ENCODE measurements around the gene DBP.

DBP gene

GRCh38 chr19:48627201-48627864 is 9.8 kb downstream of the DBP start:
- DNase-seq (ENCODE audit: low read depth): no peak

GRCh38 chr19:48625891-48626327 is 11.3 kb downstream of the DBP start:
- DNase-seq (ENCODE audit: low read depth): no peak

- DNase-seq (ENCODE audit: low read depth): no peak
These were observed 12.1 kb downstream of the DBP start for GRCh38 chr19:48624791-48625723.

GRCh38 chr19:48624067-48624594 is 13.0 kb downstream of the DBP start:
- peak; percentile 96 for DNase-seq (ENCODE audit: low read depth)

- DNase-seq (ENCODE audit: low read depth): no peak
These were observed 13.6 kb downstream of the DBP start for GRCh38 chr19:48623556-48624066.

- DNase-seq (ENCODE audit: low read depth): no peak
These were observed 17.2 kb downstream of the DBP start for GRCh38 chr19:48619692-48620585.

GRCh38 chr19:48618916-48619691 is 18.1 kb downstream of the DBP start, which contains the start of the genes RPL18 and SPHK2:
Gene RPL18, minus strand, starts transcription at chr19:48619178. Its CDS starts 35 bp downstream, at chr19:48619143.
Gene SPHK2, plus strand, starts transcription at chr19:48619506. Its CDS starts 1,009 bp downstream, at chr19:48620515.
- DNase-seq (ENCODE audit: low read depth): peak; percentile 94

GRCh38 chr19:48618278-48618915 is 18.8 kb downstream of the DBP start:
- no peak for DNase-seq (ENCODE audit: low read depth)

- DNase-seq (ENCODE audit: low read depth): no peak
These were observed 19.8 kb downstream of the DBP start for GRCh38 chr19:48617146-48617937.

GRCh38 chr19:48616491-48617056 is 20.6 kb downstream of the DBP start:
- no peak for DNase-seq (ENCODE audit: low read depth)

- no peak for DNase-seq (ENCODE audit: low read depth)
These were observed 21.1 kb downstream of the DBP start for GRCh38 chr19:48616041-48616436.

- DNase-seq (ENCODE audit: low read depth): no peak
These were observed 21.7 kb downstream of the DBP start for GRCh38 chr19:48615231-48616040.

- no peak for DNase-seq (ENCODE audit: low read depth)
These were observed 22.5 kb downstream of the DBP start, which contains the start of gene FAM83E for GRCh38 chr19:48614436-48615230. Gene FAM83E, minus strand, starts transcription at chr19:48615076. Its CDS starts 1,704 bp downstream, at chr19:48613372.

GRCh38 chr19:48613852-48614435 is 23.2 kb downstream of the DBP start:
- no peak for DNase-seq (ENCODE audit: low read depth)

GRCh38 chr19:48613024-48613851 is 23.9 kb downstream of the DBP start:
- DNase-seq (ENCODE audit: low read depth): no peak

GRCh38 chr19:48611872-48612271 is 25.3 kb downstream of the DBP start:
- DNase-seq (ENCODE audit: low read depth): no peak

Data from activated T-cell treated with anti-CD3 and anti-CD28 coated beads for 24 hours (primary cell).